Endothelial cell (in vitro differentiated cells): Measurements from ENCODE around the gene DGCR8. TPM values are rescaled to one million over a fixed set of nuclear protein-coding genes. Genes with fewer than 3 reads are reported as not detected.

ENCODE experiments used
- DNase-seq: peaks from one replicate; pipeline ENCODE4 v3.0.0; 2021; ENCODE audit warnings: low spot score
- H3K27ac Mint-ChIP-seq: one replicate; pipeline ENCODE4 v1.8.0; 2021; ENCODE audit warnings: mixed read lengths, inconsistent platforms; ENCODE audit not compliant: unreplicated experiment
- H3K27me3 Mint-ChIP-seq: one replicate; pipeline ENCODE4 v1.8.0; 2021; ENCODE audit warnings: mild to moderate bottlenecking, moderate library complexity, mixed read lengths, inconsistent platforms; ENCODE audit not compliant: unreplicated experiment
- H3K36me3 Mint-ChIP-seq: one replicate; pipeline ENCODE4 v1.8.0; 2021; ENCODE audit warnings: mild to moderate bottlenecking, low read depth, mixed read lengths, inconsistent platforms; ENCODE audit not compliant: unreplicated experiment
- H3K4me1 Mint-ChIP-seq: one replicate; pipeline ENCODE4 v1.8.0; 2021; ENCODE audit warnings: mild to moderate bottlenecking, mixed read lengths, inconsistent platforms; ENCODE audit not compliant: unreplicated experiment
- H3K4me3 Mint-ChIP-seq: one replicate; pipeline ENCODE4 v1.8.0; 2021; ENCODE audit warnings: mild to moderate bottlenecking, mixed read lengths, inconsistent platforms; ENCODE audit not compliant: unreplicated experiment
- H3K9me3 Mint-ChIP-seq: one replicate; pipeline ENCODE4 v1.8.0; 2021; ENCODE audit warnings: mixed read lengths, inconsistent platforms; ENCODE audit not compliant: unreplicated experiment
- CTCF ChIP-seq: fragments of 200-600 bp; sonication (generic); IDR thresholded peaks from one replicate; pipeline ENCODE4 v1.5.0; 2021; ENCODE audit warnings: antibody characterized with exemption; ENCODE audit not compliant: unreplicated experiment
- total RNA-seq: library from RNA; stranded (reverse); fragmentation: NEBNext Ultra II Directional; extraction: Animal tissue kit (Norgen Biotek cat#: 25700); gene quantifications from one replicate; pipeline ENCODE4 v1.2.1, GENCODE V29; 2021; ENCODE audit not compliant: unreplicated experiment

DGCR8 gene
- total RNA-seq, 1 donor from 2014 or later: 46.6 TPM

DNA sequence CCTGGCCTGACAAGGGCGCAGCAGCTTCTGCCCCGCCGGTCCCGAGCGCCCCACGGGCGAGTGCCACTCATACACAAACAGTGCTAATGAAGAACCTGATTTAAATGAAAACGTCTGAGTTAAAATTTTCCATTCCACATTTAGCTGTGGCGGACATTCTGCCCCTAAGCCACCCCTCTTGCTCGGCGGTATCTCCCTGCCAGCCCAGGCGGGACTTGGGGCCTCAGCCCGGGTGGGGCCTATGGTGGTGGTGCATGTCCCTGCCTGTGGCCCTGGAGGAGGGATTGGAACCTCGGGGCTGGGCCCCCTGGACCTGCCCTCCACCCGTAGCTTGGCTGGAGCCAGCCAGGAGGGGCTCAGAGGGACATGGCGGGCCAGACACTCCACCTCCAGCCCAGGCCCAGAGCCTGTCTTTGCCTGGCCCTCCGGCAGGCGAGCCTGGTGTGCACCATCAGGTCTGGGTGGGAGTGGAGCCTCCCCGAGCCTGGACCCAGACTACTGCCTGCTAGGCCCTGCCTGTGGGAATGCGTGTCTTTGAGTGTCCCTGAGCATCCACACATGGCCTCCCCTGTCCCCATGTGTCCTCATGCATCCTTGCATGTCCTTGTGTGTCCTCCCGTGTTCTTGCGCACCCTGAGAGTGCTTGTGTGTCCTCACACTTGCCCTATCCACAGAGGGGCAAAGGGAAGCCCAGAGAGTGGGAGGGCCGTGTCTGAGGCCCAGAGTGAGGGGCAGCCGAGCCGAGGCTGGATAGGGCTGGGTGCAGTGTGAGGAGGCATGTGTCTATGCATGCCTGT, 56.0 kb downstream of the DGCR8 start:
- Mint-ChIP-seq H3K27ac (no peak overlapping the region), H3K4me3 (no peak overlapping the region), H3K36me3 (peaks cover 7% of the 10 kb centered on the region), H3K4me1 (peaks cover 7% of the 10 kb centered on the region), H3K27me3 (peaks cover 4% of the 10 kb centered on the region), H3K9me3 (no peaks in the 10 kb centered on the region)
- no peak for TF ChIP-seq CTCF
- DNase-seq: no peak

- H3K4me3 Mint-ChIP-seq: no peak overlapping the region
- DNase-seq: no peak
- peaks cover 4% of the 10 kb centered on the region for H3K27me3 Mint-ChIP-seq
- H3K27ac Mint-ChIP-seq: no peak overlapping the region
- no peaks in the 10 kb centered on the region for H3K9me3 Mint-ChIP-seq
- TF ChIP-seq CTCF: no peak
- peaks cover 7% of the 10 kb centered on the region for H3K36me3 Mint-ChIP-seq
- H3K4me1 Mint-ChIP-seq: peaks cover 7% of the 10 kb centered on the region
These were observed 56.5 kb downstream of the DGCR8 start for GRCh38 chr22:20136603-20136873.

GRCh38 chr22:20137113-20137512, 57.1 kb downstream of the DGCR8 start:
- H3K36me3 Mint-ChIP-seq: peaks cover 7% of the 10 kb centered on the region
- peaks cover 4% of the 10 kb centered on the region for H3K27me3 Mint-ChIP-seq
- TF ChIP-seq CTCF: no peak
- no peak for DNase-seq
- H3K4me1 Mint-ChIP-seq: peaks cover 7% of the 10 kb centered on the region
- no peak overlapping the region for H3K4me3 Mint-ChIP-seq
- no peak overlapping the region for H3K27ac Mint-ChIP-seq
- H3K9me3 Mint-ChIP-seq: no peaks in the 10 kb centered on the region

GRCh38 chr22:20137671-20138416, 57.8 kb downstream of the DGCR8 start:
- no peak overlapping the region for H3K4me3 Mint-ChIP-seq
- no peaks in the 10 kb centered on the region for H3K9me3 Mint-ChIP-seq
- TF ChIP-seq CTCF: no peak
- DNase-seq: no peak
- H3K4me1 Mint-ChIP-seq: peaks cover 7% of the 10 kb centered on the region
- H3K27me3 Mint-ChIP-seq: peaks cover 4% of the 10 kb centered on the region
- peaks cover 7% of the 10 kb centered on the region for H3K36me3 Mint-ChIP-seq
- no peak overlapping the region for H3K27ac Mint-ChIP-seq

DNA sequence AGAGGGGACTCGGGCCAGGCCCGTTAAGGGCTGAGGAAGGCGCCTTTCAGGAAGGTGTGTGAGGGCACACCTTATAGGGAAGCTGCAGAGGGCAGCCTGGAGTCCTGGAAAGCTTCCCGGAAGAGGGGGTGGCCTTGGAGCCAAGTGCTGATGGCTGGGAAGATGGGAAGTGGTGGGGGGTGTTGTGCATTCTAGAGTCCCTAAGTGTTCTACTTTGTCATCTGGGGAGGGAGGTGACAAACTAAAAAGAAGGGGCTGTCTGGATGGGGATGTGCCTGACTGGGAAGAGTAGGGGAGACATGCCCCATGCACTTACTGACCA, 58.3 kb downstream of the DGCR8 start:
- no peak for TF ChIP-seq CTCF
- peaks cover 7% of the 10 kb centered on the region for H3K36me3 Mint-ChIP-seq
- peaks cover 4% of the 10 kb centered on the region for H3K27me3 Mint-ChIP-seq
- no peak overlapping the region for H3K4me3 Mint-ChIP-seq
- H3K4me1 Mint-ChIP-seq: peaks cover 7% of the 10 kb centered on the region
- H3K27ac Mint-ChIP-seq: no peak overlapping the region
- no peak for DNase-seq
- no peaks in the 10 kb centered on the region for H3K9me3 Mint-ChIP-seq
